ENCODE results near the gene SLC44A2. TPM values are rescaled to one million over a fixed set of nuclear protein-coding genes. Genes with fewer than 3 reads are reported as not detected.

The SLC44A2 gene
- total and polyA plus RNA-seq, 2 of the 8 experiments (the other 6 are each of a cell fraction or from before 2014, with no cell fraction given) = 105 to 120 TPM

DNA sequence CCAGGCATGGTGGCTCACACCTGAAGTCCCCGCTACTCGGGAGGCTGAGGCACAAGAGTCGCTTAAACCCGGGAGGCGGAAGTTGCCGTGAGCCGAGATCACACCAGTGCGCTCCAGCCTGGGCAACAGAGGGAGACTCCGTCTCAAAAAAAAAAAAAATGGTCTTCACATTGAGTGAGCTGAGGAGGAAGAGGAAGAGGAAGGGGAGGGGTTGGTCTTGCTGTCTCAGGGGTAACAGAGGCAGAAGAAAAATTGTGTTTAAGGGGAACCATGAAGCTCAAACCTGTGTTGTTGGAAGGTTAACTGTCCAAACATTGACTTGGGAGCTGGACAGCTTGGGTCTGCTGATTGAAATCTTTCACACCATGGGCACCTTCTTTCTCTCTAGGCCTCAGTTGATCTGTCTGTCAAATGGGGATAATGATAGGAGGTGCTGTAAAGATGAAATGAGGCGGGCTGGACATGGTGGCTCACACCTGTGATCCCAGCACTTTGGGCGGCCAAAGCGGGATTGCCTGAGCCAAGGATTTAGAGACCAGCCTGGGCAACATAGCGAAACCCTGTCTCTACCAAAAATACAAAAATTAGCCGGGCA lies 9.8 kb upstream of the SLC44A2 start:
- no peak overlapping the region for H3K18ac ChIP-seq (ENCODE audit: extremely low read depth, low read length)
- H2BK12ac ChIP-seq (ENCODE audit: low read depth, low read length) = no peak overlapping the region
- no peaks in the 10 kb centered on the region for H3K4me1 ChIP-seq (replicated peaks in 1 of 4; ENCODE audit: control insufficient read depth in 3 of 4, insufficient read depth in 4 of 4, low read length in 3 of 4)
- no peaks in the 10 kb centered on the region for H3K23me2 ChIP-seq (ENCODE audit: low read depth, low read length)
- H3K79me2 ChIP-seq (ENCODE audit: control insufficient read depth in 1 of 2, insufficient read depth in 2 of 2, low read length in 2 of 2) = no peaks in the 10 kb centered on the region
- ChIA-PET POLR2A (ENCODE audit: partially characterized antibody) (interaction anchor here (0.6 to 1.8 kb wide), 6 partner anchors 11 to 206 kb away, joined by 3 to 7 read pairs (median 4); no protein-coding TSS in a partner anchor), CTCF (ENCODE audit: partially characterized antibody) (interaction anchor here (2.3 kb wide), 1 partner anchor 35 kb away, joined by 13 read pairs; no protein-coding TSS in a partner anchor)
- H4K20me1 ChIP-seq (replicated peaks in 1 of 2; ENCODE audit: control insufficient read depth in 1 of 2, insufficient read depth in 2 of 2, low read length in 2 of 2) = peaks cover 0 to 2% of the 10 kb centered on the region in 2 experiments
- no peaks in the 10 kb centered on the region for H3K27me3 ChIP-seq (replicated peaks in 1 of 4; ENCODE audit: control insufficient read depth in 3 of 4, extremely low read depth in 1 of 4, insufficient read depth in 3 of 4, low read length in 3 of 4)
- no peak overlapping the region for H2BK5ac ChIP-seq (ENCODE audit: low read depth, low read length)
- DNase-seq (ENCODE audit: low read depth in 1 of 2, low spot score in 2 of 2) (no peak), FAIRE-seq (no peak)
- no peak overlapping the region for H3K14ac ChIP-seq (ENCODE audit: insufficient read length)
- peak overlapping the region; percentile 27 for H3K23ac ChIP-seq (ENCODE audit: insufficient read length)
- H2AFZ ChIP-seq (ENCODE audit: low read length) = no peak overlapping the region
- no peak overlapping the region for H3K4me2 ChIP-seq (ENCODE audit: insufficient read depth in 1 of 2, low read depth in 2 of 2, low read length in 2 of 2)
- 96% methylated on average over 13 of the region's 14 CpGs; no CpG with 5 or more reads in 1 of the 2 experiments for WGBS, 2 experiments (ENCODE audit: extremely low coverage in 1 of 2, insufficient coverage in 1 of 2, insufficient read length in 1 of 2, insufficient replicate concordance in 2 of 2, low coverage in 1 of 2, low lambda C conversion rate in 2 of 2, missing lambda C conversion rate in 1 of 2)
- no peak overlapping the region for H4K91ac ChIP-seq (replicated peaks; ENCODE audit: insufficient read length, low read length)
- H4K8ac ChIP-seq (ENCODE audit: extremely low read depth, insufficient read depth, low read length) = no peak overlapping the region
- H3K9me3 ChIP-seq (ENCODE audit: insufficient read depth in 2 of 2, low read depth in 1 of 2, low read length in 1 of 2) = no peaks in the 10 kb centered on the region
- H2AK5ac ChIP-seq (ENCODE audit: low read depth, low read length) = no peak overlapping the region
- no peak overlapping the region for H2BK120ac ChIP-seq (replicated peaks; ENCODE audit: low read depth, low read length)
- H3K9ac ChIP-seq (replicated peaks in 1 of 4; ENCODE audit: extremely low read depth in 1 of 4, low read depth in 3 of 4, low read length in 3 of 4) = no peak overlapping the region
- H4K5ac ChIP-seq (ENCODE audit: insufficient read length, low read depth, low read length) = no peak overlapping the region
- H2BK20ac ChIP-seq (ENCODE audit: low read length) = no peak overlapping the region; the same call in 1 of the 2 replicates
- H2BK15ac ChIP-seq (ENCODE audit: low read length) = no peak overlapping the region
- H3K27ac ChIP-seq (ENCODE audit: low read depth, low read length) = no peak overlapping the region
- no peak overlapping the region for H3K4ac ChIP-seq (replicated peaks; ENCODE audit: insufficient read length, low read depth, low read length)
- no peak overlapping the region for H3K56ac ChIP-seq (replicated peaks; ENCODE audit: insufficient read length, low read depth, low read length)
- no peak overlapping the region for H3K4me3 ChIP-seq (ENCODE audit: extremely low read depth in 1 of 4, insufficient read depth in 2 of 4, low read depth in 3 of 4, low read length in 4 of 4)
- peaks cover 8% of the 10 kb centered on the region for H3K79me1 ChIP-seq (ENCODE audit: low read depth, low read length)
- no peaks in the 10 kb centered on the region for H3K36me3 ChIP-seq (ENCODE audit: control insufficient read depth in 2 of 4, insufficient read depth in 4 of 4, low read length in 3 of 4)
- no peak for TF ChIP-seq SP1 (IDR thresholded peaks at IDR 0.05; ENCODE audit: low read depth, low read length)
- TF ChIP-seq ASH2L (IDR thresholded peaks at IDR 0.05; ENCODE audit: low read length) = no peak
- TF ChIP-seq RXRA (IDR thresholded peaks at IDR 0.05; ENCODE audit: insufficient read depth, low read depth, low read length) = no peak
- TF ChIP-seq, protein P1, sequence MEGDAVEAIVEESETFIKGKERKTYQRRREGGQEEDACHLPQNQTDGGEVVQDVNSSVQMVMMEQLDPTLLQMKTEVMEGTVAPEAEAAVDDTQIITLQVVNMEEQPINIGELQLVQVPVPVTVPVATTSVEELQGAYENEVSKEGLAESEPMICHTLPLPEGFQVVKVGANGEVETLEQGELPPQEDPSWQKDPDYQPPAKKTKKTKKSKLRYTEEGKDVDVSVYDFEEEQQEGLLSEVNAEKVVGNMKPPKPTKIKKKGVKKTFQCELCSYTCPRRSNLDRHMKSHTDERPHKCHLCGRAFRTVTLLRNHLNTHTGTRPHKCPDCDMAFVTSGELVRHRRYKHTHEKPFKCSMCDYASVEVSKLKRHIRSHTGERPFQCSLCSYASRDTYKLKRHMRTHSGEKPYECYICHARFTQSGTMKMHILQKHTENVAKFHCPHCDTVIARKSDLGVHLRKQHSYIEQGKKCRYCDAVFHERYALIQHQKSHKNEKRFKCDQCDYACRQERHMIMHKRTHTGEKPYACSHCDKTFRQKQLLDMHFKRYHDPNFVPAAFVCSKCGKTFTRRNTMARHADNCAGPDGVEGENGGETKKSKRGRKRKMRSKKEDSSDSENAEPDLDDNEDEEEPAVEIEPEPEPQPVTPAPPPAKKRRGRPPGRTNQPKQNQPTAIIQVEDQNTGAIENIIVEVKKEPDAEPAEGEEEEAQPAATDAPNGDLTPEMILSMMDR (IDR thresholded peaks at IDR 0.05; ENCODE audit: control extremely low read depth in 1 of 3, insufficient read depth in 1 of 3, low read depth in 1 of 3, low read length in 3 of 3) = no peak
- no peak for TF ChIP-seq CHD2 (IDR thresholded peaks at IDR 0.05; ENCODE audit: low read length)
- no peak for TF ChIP-seq HDAC2 (IDR thresholded peaks at IDR 0.05; ENCODE audit: borderline replicate concordance in 1 of 2, low read depth in 2 of 2, low read length in 2 of 2)
- no peak for TF ChIP-seq SIN3A (conservative IDR thresholded peaks at IDR 0.05 in 1 of 2, IDR thresholded peaks at IDR 0.05 in 1 of 2; ENCODE audit: low read depth in 1 of 2, low read length in 2 of 2)
- no peak for TF ChIP-seq EGR1 (IDR thresholded peaks at IDR 0.05; ENCODE audit: borderline replicate concordance, low read depth, low read length)
- TF ChIP-seq KDM1A (IDR thresholded peaks at IDR 0.05; ENCODE audit: borderline replicate concordance, low read length) = no peak
- TF ChIP-seq POLR2A (IDR thresholded peaks at IDR 0.05; ENCODE audit: control extremely low read depth in 1 of 2, low read depth in 2 of 2, low read length in 2 of 2) = no peak
- no peak for TF ChIP-seq SIRT6 (IDR thresholded peaks at IDR 0.05; ENCODE audit: low read length)

Measured in H1 (cell line).